Psoas muscle (tissue), 8 donors: ENCODE results near the gene ENSA. TPM values are rescaled to one million over a fixed set of nuclear protein-coding genes. Genes with fewer than 3 reads are reported as not detected.

Experiments used
- ATAC-seq, 4 donors: fragments of 200-7000 bp; cut with Tn5 transposase; one replicate each; pipeline ENCODE4 v1.9.1; 2020; ENCODE audit warnings: moderate library complexity in 3 of 4, mild to moderate bottlenecking in 2 of 4
- DNase-seq, 2 donors: peaks; one replicate each; pipeline ENCODE4 v3.0.0-alpha.2; 2020
- H3K27ac ChIP-seq: fragments of 200-600 bp; one replicate; pipeline ENCODE4 v1.8.0; 2022
- H3K27me3 ChIP-seq, 3 donors: fragments of 200-600 bp in 1 of 3; one replicate each; pipeline versions ENCODE4 v1.6.1 to v1.8.0; 2013 to 2022; ENCODE audit warnings: low read length in 2 of 3, mild to moderate bottlenecking in 2 of 3, moderate library complexity in 1 of 3; ENCODE audit not compliant: insufficient read depth in 3 of 3
- H3K36me3 ChIP-seq, 2 donors: fragments of 200-600 bp in 1 of 2; one replicate each; pipeline versions ENCODE4 v1.6.1 to v1.8.0; 2013 to 2022; ENCODE audit warnings: low read depth in 1 of 2, mild to moderate bottlenecking in 1 of 2, moderate library complexity in 1 of 2; ENCODE audit not compliant: insufficient read depth in 1 of 2
- H3K4me1 ChIP-seq: fragments of 200-600 bp; one replicate; pipeline ENCODE4 v1.8.0; 2022
- H3K4me3 ChIP-seq: fragments of 200-600 bp; one replicate; pipeline ENCODE4 v1.8.0; 2022; ENCODE audit warnings: mild to moderate bottlenecking
- H3K9me3 ChIP-seq: fragments of 200-600 bp; one replicate; pipeline ENCODE4 v1.8.0; 2022
- CTCF ChIP-seq: fragments of 200-600 bp; IDR thresholded peaks from one replicate; pipeline ENCODE4 v1.8.0; 2022; ENCODE audit warnings: antibody characterized with exemption
- WGBS, 3 donors: extraction: QIAGEN DNeasy Blood & Tissue Kit; methylation state at CpG; one replicate each; pipeline versions ENCODE4 v1.1.6 to v1.1.7; 2013; 5-methylcytosine and 5-hydroxymethylcytosine counted together
- intact Hi-C, 2 donors: fragments of 100-400 bp; cut with DNase I; formaldehyde crosslinking; loops; one replicate each; pipeline versions ENCODE4 v1.11.0 to v1.14.2; 2022
- polyA plus RNA-seq, 3 donors: library from polyadenylated mRNA; stranded (reverse); fragments of 200-250 nt; gene quantifications; one replicate each; pipeline ENCODE4 v1.2.3, GENCODE V29; 2013
- total RNA-seq, 4 donors: library from RNA; stranded (reverse); fragmentation: NEBNext Ultra II Directional in 2 of 4; extraction: Animal tissue kit (Norgen Biotek cat#: 25700) in 2 of 4; gene quantifications; one replicate each; pipeline versions ENCODE4 v1.2.1 to v1.2.4, GENCODE V29; 2021 to 2023
- donor health status: healthy with polysubstance abuse.
- donor health status: DM: no; HTN: no; CAD: no; lungs with moderate emphysema.
- donor health status: Bipolar disorder and iron deficiency.
- donor health status: healthy.
- donor health status: DM: yes; HTN: yes; CAD: no.
- donor health status: DM: no; HTN: no; CAD: no.
- donor health status: DM: no; HTN: no; CAD: no.
- donor health status: DM: yes; HTN: yes; CAD: no.

ENSA gene
- total and polyA plus RNA-seq, 7 donors: 76.7 to 199 (median 160) TPM

- 59 to 60% (median 59%) methylated on average over 12 of the region's 12 CpGs for WGBS, 3 donors
- TF ChIP-seq CTCF: no peak
- H3K9me3 ChIP-seq: no peaks in the 10 kb centered on the region
- no peaks in the 10 kb centered on the region for H3K27me3 ChIP-seq
- H3K36me3 ChIP-seq: peaks cover 0 to 30% of the 10 kb centered on the region in 2 donors
- intact Hi-C loops: no loop called here
- peak overlapping the region; percentile 77 for H3K27ac ChIP-seq
- DNase-seq (no peak), ATAC-seq (peak; percentile 37 to 66 (median 54))
- peaks cover 14% of the 10 kb centered on the region for H3K4me1 ChIP-seq
- H3K4me3 ChIP-seq: no peak overlapping the region
These were observed 16.1 kb downstream of the ENSA start for GRCh38 chr1:150613061-150613920.

DNA sequence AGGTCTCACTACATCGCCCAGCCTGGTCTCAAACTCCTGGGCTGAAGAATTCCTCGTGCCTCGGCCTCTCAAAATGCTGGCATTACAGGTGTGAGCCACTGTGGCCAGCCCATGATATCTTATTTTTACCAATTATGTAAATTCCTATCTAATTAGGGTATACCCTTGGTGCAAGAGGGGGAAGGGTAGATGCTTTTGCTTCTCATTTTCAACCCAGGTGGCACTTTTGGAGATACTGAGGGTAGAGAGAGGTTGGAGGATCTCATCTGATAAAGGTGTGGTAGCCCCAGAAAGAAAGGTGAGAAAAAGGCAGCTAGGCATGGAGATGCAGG lies 17.4 kb downstream of the ENSA start:
- intact Hi-C loops: no loop called here
- no peaks in the 10 kb centered on the region for H3K9me3 ChIP-seq
- ATAC-seq (no peak), DNase-seq (no peak)
- TF ChIP-seq CTCF: no peak
- 92 to 97% (median 92%) methylated on average over 3 of the region's 3 CpGs for WGBS, 3 donors
- H3K4me3 ChIP-seq: no peak overlapping the region
- peaks cover 14% of the 10 kb centered on the region for H3K4me1 ChIP-seq
- no peaks in the 10 kb centered on the region for H3K27me3 ChIP-seq
- peak overlapping the region; percentile 70 for H3K27ac ChIP-seq
- H3K36me3 ChIP-seq: peaks cover 0 to 18% of the 10 kb centered on the region in 2 donors

DNA sequence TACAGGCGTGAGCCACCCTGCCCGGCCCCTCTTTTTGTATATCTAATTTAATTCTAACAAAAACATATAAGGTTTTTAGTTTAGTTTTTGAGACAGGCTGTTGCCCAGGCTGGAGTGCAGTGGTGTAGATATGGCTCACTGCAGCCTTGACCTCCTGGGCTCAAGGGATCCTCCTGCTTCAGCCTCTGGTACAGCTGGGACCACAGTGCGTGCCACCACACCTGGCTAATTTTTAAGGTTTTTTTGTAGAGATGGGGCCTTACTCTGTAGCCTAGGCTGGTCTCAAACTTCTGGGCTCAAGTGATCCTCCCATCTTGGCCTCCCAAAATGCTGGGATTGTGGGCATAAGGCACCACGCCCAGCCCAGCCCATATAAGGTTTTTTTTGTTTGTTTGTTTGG lies 18.8 kb downstream of the ENSA start:
- 97 to 99% (median 98%) methylated on average over 4 of the region's 4 CpGs for WGBS, 3 donors
- H3K27ac ChIP-seq: peak overlapping the region; percentile 70
- DNase-seq: no peak
- no peak for ATAC-seq
- H3K36me3 ChIP-seq: peaks cover 0 to 7% of the 10 kb centered on the region in 2 donors
- no peak for TF ChIP-seq CTCF
- peaks cover 14% of the 10 kb centered on the region for H3K4me1 ChIP-seq
- H3K4me3 ChIP-seq: no peak overlapping the region
- no peaks in the 10 kb centered on the region for H3K27me3 ChIP-seq
- intact Hi-C loops: no loop called here
- no peaks in the 10 kb centered on the region for H3K9me3 ChIP-seq

DNA sequence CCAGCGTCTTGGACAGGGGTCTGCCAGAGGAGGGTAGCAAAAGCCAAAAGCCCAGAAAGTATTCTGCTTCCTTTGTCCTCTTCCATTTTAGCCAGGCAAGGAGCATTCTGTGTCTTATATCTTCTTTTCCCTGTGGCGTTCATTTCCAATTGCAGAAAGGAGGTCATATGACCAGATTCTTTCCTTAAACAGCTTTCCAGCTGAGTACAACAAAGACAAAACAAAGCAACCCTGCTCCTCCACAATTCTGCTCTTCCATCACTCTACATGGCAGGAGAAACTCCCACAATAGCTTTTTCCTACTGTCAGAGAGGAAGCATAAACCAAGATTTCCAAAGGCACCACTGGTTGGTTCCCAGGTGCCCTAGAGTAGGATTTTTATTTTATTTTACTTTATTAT lies 19.7 kb downstream of the ENSA start:
- no peak for TF ChIP-seq CTCF
- intact Hi-C loops: no loop called here
- H3K4me1 ChIP-seq: peaks cover 19% of the 10 kb centered on the region
- H3K27me3 ChIP-seq: no peaks in the 10 kb centered on the region
- no peaks in the 10 kb centered on the region for H3K9me3 ChIP-seq
- 37 to 51% (median 46%) methylated on average over 2 of the region's 2 CpGs for WGBS, 3 donors
- no peaks in the 10 kb centered on the region for H3K36me3 ChIP-seq
- H3K27ac ChIP-seq: no peak overlapping the region
- no peak overlapping the region for H3K4me3 ChIP-seq
- DNase-seq (no peak), ATAC-seq (no peak)
